Activated CD8-positive, alpha-beta memory T cell treated with anti-CD3 and anti-CD28 coated beads, Interleukin-2, amount 10 ng/mL, durations not matched to agents 7 days and 5 days (primary cell): ENCODE measurements around the gene NPAS3. TPM values are rescaled to one million over a fixed set of nuclear protein-coding genes. Genes with fewer than 3 reads are reported as not detected.
"Not testable (repeated sequence)": the region's sequence is repeated elsewhere in the genome, so short reads cannot be mapped to it uniquely, and the experiment has no call there.

Experiments used
- ATAC-seq: fragments of 150-1000 bp; cut with Tn5 transposase; one replicate; pipeline ENCODE4 v1.10.0; 2021; ENCODE audit warnings: moderate library complexity
- CTCF ChIA-PET: fragments of 350-600 bp; sonication (Branson Sonifier 250); formaldehyde crosslinking; loops from one replicate; lab custom pipeline; 2021; ENCODE audit warnings: antibody characterized with exemption; lab: Charles Lee
- DNase-seq: peaks from one replicate; pipeline ENCODE4 v3.0.0-alpha.2; 2020
- H3K27ac Mint-ChIP-seq: one replicate; pipeline ENCODE4 v1.8.0; 2021; ENCODE audit warnings: mild to moderate bottlenecking, mixed read lengths
- H3K27me3 Mint-ChIP-seq: one replicate; pipeline ENCODE4 v1.8.0; 2021; ENCODE audit warnings: mixed read lengths
- H3K36me3 Mint-ChIP-seq: one replicate; pipeline ENCODE4 v1.8.0; 2021; ENCODE audit warnings: mild to moderate bottlenecking, mixed read lengths
- H3K4me1 Mint-ChIP-seq: one replicate; pipeline ENCODE4 v1.8.0; 2021; ENCODE audit warnings: mixed read lengths
- H3K4me3 Mint-ChIP-seq: one replicate; pipeline ENCODE4 v1.8.0; 2021; ENCODE audit warnings: mild to moderate bottlenecking, moderate library complexity, mixed read lengths
- H3K9me3 Mint-ChIP-seq: one replicate; pipeline ENCODE4 v1.8.0; 2022; ENCODE audit warnings: low read depth, mixed read lengths
- total RNA-seq, 2 experiments: library from RNA; stranded (reverse); gene quantifications; one replicate each; pipeline ENCODE4 v1.2.3, GENCODE V29; 2021

Gene NPAS3
- total RNA-seq, 2 experiments from 2014 or later = not detected

DNA sequence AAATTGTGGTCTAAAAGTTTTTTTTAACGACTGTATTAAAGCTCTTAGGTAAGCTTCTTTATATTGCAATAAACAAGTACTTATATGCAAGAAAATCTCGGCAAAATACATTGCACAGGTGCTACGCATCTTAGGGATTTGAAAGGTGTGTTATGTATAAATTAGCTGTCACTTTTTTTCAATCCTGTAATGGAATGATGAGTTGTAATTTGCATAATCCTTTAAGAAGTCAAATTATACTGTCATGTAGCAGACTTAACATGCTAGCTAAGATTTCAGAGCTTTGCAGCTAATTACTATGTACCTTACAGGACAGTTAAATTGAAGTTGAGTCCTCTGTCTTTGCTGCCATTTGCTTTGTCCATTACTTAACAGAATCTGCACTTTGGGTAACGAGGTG is 117.5 kb downstream of the NPAS3 start:
- DNase-seq = no peak
- no peak overlapping the region for H3K27ac Mint-ChIP-seq
- peaks cover 2% of the 10 kb centered on the region for H3K9me3 Mint-ChIP-seq
- no peaks in the 10 kb centered on the region for H3K27me3 Mint-ChIP-seq
- CTCF ChIA-PET = no interaction called here
- no peaks in the 10 kb centered on the region for H3K4me1 Mint-ChIP-seq
- no peaks in the 10 kb centered on the region for H3K36me3 Mint-ChIP-seq
- no peak for ATAC-seq
- no peak overlapping the region for H3K4me3 Mint-ChIP-seq

DNA sequence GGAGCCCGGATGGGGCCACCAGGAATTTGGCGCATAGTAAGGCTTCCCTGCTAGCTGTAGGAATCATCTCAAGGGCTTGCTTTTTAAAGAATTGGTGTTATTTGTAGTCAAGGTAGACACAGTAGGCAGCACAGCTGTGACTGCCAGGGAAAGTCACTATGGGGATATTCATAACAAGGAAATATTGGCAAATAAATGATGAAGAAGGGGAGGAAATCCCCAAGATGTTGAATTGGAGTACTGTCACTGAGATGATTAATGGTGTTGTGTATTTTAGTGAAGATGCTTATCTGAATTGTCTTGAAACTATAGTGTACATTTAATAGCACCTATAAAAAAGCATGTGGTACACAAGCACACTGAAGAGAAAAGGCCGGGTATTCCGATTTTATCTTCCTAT is 118.9 kb downstream of the NPAS3 start:
- H3K27me3 Mint-ChIP-seq = no peaks in the 10 kb centered on the region
- no peaks in the 10 kb centered on the region for H3K36me3 Mint-ChIP-seq
- no peak for ATAC-seq
- no peak overlapping the region for H3K4me3 Mint-ChIP-seq
- DNase-seq = no peak
- no peaks in the 10 kb centered on the region for H3K4me1 Mint-ChIP-seq
- peaks cover 2% of the 10 kb centered on the region for H3K9me3 Mint-ChIP-seq
- no peak overlapping the region for H3K27ac Mint-ChIP-seq
- CTCF ChIA-PET = no interaction called here

DNA sequence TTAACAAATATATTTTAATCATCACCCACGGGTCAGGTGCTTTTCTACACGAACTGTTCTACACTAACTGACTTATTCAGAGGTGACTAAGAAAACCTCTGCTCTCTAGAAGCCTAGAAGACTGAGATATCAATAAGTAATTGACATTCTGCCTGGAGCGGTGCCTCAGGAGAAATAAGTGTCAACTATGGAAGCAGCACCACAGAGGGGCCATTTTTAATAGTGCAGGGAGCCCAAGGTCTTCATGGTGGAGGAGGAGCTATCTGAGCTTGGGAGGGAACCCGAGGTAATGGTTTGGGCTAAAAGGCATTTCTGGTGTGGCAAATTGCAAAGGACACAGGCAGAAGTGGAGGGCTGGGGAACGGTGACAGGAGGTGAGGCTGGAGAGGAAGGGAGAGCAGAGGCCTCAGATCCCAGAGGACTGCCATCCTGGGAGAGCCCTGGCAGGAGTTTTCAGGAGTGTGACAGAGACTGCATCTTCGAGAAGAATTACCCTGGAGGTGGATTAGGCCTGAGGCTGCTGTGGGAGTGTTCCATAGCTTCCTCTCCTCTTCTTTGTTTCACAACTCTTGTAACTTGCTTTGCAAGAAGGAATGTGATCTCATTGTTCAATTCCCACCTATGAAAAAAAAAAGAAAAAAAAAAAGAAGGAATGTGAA is 123.1 kb downstream of the NPAS3 start:
- CTCF ChIA-PET = no interaction called here
- Mint-ChIP-seq H3K27me3 (no peaks in the 10 kb centered on the region), H3K9me3 (peaks cover 2% of the 10 kb centered on the region), H3K4me1 (no peaks in the 10 kb centered on the region), H3K36me3 (no peaks in the 10 kb centered on the region), H3K27ac (no peak overlapping the region), H3K4me3 (no peak overlapping the region)
- DNase-seq = no peak
- ATAC-seq = no peak

DNA sequence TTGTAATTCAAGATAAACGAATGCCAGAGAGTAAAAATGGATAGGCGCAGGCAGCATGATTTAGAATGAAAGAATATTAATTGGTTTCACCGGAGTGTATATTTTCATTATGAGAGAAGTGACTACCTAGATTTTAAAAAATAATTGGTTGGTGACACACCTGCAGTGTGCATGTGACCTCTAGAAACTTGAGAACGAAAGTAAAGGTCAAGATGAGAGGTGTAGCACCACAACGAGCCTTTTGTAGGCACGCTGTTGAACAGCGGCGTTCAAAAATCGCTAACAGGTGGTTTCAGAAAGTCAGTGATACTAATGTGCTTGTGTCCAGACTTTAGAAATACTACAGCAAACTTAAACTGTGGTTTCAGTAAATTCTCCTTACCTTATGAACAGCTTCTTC is 123.8 kb downstream of the NPAS3 start:
- Mint-ChIP-seq H3K4me1 (no peaks in the 10 kb centered on the region), H3K9me3 (peaks cover 2% of the 10 kb centered on the region), H3K27me3 (no peaks in the 10 kb centered on the region), H3K27ac (no peak overlapping the region), H3K36me3 (no peaks in the 10 kb centered on the region), H3K4me3 (no peak overlapping the region)
- CTCF ChIA-PET = no interaction called here
- no peak for ATAC-seq
- DNase-seq = no peak

DNA sequence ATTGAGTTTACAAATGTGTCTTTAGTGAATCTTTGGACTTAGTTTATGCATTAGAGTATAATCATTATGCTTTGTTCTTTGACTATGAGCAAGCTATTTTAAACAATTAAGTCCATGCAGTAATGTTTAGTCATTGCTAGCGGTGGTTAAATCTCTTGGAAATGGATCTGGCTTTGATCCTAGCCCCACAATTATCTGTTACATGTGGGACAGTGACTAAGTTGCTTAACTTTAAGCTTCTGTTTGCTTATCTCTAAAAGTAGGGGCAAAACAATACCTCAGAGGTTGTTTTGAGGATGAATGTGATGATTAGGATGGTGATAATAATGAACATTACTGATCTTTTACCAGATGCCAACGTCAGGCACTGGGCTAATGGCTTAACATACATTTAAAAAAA is 124.2 kb downstream of the NPAS3 start:
- CTCF ChIA-PET = no interaction called here
- ATAC-seq (no peak), DNase-seq (no peak)
- H3K27me3 Mint-ChIP-seq = no peaks in the 10 kb centered on the region
- H3K9me3 Mint-ChIP-seq = peaks cover 2% of the 10 kb centered on the region
- no peaks in the 10 kb centered on the region for H3K36me3 Mint-ChIP-seq
- no peaks in the 10 kb centered on the region for H3K4me1 Mint-ChIP-seq
- no peak overlapping the region for H3K4me3 Mint-ChIP-seq
- H3K27ac Mint-ChIP-seq = no peak overlapping the region

DNA sequence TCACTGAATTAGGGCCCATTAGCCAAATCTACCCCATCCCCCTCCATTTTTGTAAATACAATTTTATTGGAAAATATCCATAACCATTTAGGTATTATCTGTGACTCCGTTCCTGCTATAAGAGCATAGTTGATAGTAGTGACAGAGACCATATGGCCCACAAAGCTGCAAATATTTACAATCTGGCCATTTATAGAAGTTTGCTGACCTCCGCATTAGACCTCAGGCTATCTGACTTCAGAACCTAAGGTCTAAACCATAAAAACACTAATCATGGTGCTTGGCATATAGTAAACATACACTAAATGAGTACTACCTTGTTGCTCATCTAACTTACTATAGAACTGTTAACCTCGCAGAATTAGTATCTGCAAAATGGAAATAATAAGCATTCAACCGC is 124.8 kb downstream of the NPAS3 start:
- DNase-seq = no peak
- H3K4me1 Mint-ChIP-seq = no peaks in the 10 kb centered on the region
- H3K9me3 Mint-ChIP-seq = peaks cover 7% of the 10 kb centered on the region
- no peaks in the 10 kb centered on the region for H3K36me3 Mint-ChIP-seq
- CTCF ChIA-PET = no interaction called here
- no peak for ATAC-seq
- H3K27me3 Mint-ChIP-seq = no peaks in the 10 kb centered on the region
- H3K27ac Mint-ChIP-seq = no peak overlapping the region
- H3K4me3 Mint-ChIP-seq = no peak overlapping the region

DNA sequence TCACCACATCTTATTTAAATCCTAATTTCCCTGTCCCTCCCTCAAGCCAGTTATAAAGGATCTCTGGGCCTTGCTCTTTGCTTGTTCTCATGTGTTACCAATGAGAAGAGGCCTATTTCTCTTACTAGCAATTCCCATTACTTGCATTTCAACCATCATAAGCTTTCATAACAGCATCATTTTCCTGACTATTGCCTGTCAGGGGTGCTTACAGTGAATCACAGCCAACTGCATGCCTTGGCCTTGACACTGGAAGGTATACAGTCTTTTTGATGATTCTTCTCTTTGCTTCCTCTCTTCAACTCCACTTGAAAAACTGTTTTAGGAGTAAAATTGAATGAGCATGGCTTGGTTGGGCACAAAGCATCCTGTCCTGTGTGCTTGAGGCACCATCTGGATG is 127.0 kb downstream of the NPAS3 start:
- Mint-ChIP-seq H3K4me1 (no peaks in the 10 kb centered on the region), H3K27ac (no peak overlapping the region), H3K36me3 (no peaks in the 10 kb centered on the region), H3K27me3 (no peaks in the 10 kb centered on the region), H3K4me3 (no peak overlapping the region), H3K9me3 (peaks cover 6% of the 10 kb centered on the region)
- ATAC-seq (no peak), DNase-seq (no peak)
- CTCF ChIA-PET = no interaction called here

DNA sequence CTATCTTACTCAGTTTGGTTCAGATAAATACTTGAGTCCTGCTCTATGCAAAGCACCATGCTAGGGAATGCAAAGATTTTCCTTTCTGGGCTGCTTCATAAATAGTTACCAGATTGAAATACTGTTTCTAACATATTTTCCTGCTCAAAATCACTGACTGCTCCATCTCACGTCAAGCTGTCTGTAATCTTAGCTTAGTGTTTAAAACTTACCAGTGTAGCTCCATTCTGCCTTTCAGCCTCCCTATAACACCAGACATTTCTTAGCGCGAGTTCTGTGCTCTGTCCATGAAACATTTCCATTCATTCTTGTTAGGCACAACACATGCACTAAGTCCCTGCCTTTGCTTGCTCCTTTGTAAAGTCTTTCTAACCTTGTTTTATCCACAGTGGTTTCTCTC is 129.4 kb downstream of the NPAS3 start:
- Mint-ChIP-seq H3K27me3 (no peaks in the 10 kb centered on the region), H3K4me1 (no peaks in the 10 kb centered on the region), H3K36me3 (no peaks in the 10 kb centered on the region), H3K4me3 (no peak overlapping the region), H3K9me3 (peaks cover 6% of the 10 kb centered on the region), H3K27ac (no peak overlapping the region)
- CTCF ChIA-PET = no interaction called here
- no peak for ATAC-seq
- DNase-seq = no peak

DNA sequence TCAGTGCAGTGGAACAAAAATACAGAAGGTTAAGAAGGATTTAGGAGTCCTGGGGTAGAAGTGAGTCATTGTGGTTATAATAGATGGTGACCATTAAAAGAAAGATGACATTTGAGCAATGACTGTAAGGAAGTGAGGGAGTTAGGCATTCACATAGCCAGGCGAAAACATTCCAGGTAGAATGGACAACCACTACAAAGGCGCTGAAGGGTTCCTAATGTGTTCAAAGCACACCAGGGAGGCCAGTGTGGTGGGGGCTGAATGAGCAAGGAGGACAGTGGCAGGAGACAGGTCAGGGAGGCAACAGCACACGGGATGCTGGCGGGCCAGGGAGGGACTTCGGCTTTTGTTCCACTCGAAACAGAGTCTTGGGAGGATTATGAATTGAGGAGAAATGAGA is 129.9 kb downstream of the NPAS3 start:
- H3K4me3 Mint-ChIP-seq = no peak overlapping the region
- CTCF ChIA-PET = no interaction called here
- H3K4me1 Mint-ChIP-seq = no peaks in the 10 kb centered on the region
- ATAC-seq (no peak), DNase-seq (no peak)
- H3K27ac Mint-ChIP-seq = no peak overlapping the region
- no peaks in the 10 kb centered on the region for H3K27me3 Mint-ChIP-seq
- H3K9me3 Mint-ChIP-seq = peaks cover 9% of the 10 kb centered on the region
- no peaks in the 10 kb centered on the region for H3K36me3 Mint-ChIP-seq

DNA sequence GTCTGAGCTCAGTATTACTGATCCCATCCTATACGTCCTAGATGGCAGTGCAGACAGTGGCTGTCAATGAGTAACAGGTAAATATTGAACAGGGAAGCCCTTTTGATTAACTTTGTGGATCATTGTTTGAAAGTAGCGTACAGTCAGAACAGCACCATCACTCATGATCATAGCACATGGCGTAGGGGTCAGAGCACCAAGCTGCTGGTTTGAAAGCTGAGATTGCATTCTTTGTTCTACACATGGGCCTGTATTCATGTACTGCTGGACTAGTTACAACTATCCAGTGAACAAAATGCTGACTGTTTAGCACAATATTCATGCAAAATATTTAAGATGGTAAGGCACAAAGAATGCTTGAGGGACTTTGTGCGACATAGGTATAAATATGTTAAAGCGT is 131.8 kb downstream of the NPAS3 start:
- Mint-ChIP-seq H3K4me1 (no peaks in the 10 kb centered on the region), H3K27me3 (no peaks in the 10 kb centered on the region), H3K4me3 (no peak overlapping the region), H3K27ac (no peak overlapping the region), H3K36me3 (no peaks in the 10 kb centered on the region), H3K9me3 (peaks cover 11% of the 10 kb centered on the region)
- CTCF ChIA-PET = no interaction called here
- ATAC-seq (no peak), DNase-seq (no peak)

DNA sequence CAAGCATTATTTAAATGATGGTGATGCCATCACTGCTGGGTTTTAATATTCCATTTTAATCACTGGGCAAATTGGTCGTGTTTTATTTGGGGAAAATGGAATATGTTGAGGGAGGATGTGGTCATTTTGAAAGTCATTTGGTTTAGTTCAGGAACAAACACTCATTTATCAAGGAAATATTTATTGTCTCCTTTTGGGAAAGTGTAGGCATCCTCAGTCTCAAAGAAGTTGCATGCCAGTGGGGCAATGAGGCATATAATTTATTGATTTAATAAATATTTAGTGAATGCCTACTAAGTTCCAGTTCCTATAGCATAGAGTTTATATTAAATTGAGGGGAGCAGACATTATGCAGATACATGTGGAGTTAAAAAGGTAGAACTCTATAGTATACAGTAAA is 134.3 kb downstream of the NPAS3 start:
- Mint-ChIP-seq H3K9me3 (peaks cover 15% of the 10 kb centered on the region), H3K36me3 (no peaks in the 10 kb centered on the region), H3K4me1 (no peaks in the 10 kb centered on the region), H3K4me3 (no peak overlapping the region), H3K27ac (no peak overlapping the region), H3K27me3 (no peaks in the 10 kb centered on the region)
- CTCF ChIA-PET = no interaction called here
- ATAC-seq (no peak), DNase-seq (no peak)

DNA sequence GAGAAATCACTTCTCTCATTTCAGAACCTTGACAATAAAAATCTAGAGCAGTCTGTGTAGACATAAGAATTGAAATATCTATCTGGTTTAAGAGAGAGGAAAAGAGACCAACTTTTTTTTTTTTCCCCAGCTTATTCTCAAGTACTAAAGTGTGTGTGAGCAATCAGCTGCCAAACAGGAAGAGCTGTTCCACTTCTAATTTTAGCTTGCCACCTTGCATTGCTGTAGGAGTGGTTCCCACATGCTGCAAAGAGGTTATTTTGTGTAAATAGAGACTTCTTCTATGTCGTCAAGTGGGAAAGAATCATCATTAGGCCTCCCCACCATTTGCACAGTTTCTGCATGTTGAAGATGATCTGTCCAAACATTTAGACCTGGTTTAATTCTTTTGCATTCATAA is 142.6 kb downstream of the NPAS3 start:
- Mint-ChIP-seq H3K4me1 (no peaks in the 10 kb centered on the region), H3K27me3 (no peaks in the 10 kb centered on the region), H3K9me3 (peaks cover 12% of the 10 kb centered on the region), H3K27ac (no peak overlapping the region), H3K36me3 (no peaks in the 10 kb centered on the region), H3K4me3 (no peak overlapping the region)
- DNase-seq (no peak), ATAC-seq (no peak)
- CTCF ChIA-PET = no interaction called here

DNA sequence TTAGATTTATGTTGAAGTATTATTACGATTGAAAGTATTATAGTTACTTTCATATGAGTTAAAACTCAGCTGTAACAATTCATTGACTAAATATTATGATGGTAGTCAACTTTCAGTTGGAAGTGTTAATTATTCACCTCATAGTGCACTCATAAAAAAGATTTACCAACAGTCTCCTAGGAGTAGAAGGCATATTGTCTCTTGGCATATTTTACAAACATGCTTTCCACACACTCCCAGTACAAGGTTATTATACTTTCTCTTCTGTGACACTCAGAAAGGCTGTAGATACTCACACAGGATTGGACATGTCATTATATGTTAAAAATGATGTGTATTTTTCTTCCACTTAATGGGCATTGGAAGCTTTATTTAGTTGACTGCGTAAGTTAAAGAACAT is 147.1 kb downstream of the NPAS3 start:
- Mint-ChIP-seq H3K4me3 (no peak overlapping the region), H3K27ac (no peak overlapping the region)
- CTCF ChIA-PET = no interaction called here

DNA sequence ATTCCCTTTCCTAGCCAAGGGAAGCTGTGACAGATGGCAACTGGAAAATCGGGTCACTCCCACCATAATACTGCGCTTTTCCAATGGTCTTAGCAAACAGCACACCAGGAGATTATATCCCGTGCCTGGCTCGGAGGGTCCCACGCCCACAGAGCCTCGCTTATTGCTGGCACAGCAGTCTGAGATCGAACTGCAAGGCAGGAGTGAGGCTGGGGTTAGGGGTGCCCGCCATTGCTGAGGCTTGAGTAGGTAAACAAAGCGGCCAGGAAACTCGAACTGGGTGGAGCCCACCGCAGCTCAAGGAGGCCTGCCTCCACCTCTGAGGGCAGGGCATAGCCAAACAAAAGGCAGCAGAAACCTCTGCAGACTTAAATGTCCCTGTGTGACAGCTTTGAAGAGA is 149.6 kb downstream of the NPAS3 start:
- H3K27me3 Mint-ChIP-seq, H3K9me3 Mint-ChIP-seq, DNase-seq, ATAC-seq, H3K36me3 Mint-ChIP-seq, H3K4me1 Mint-ChIP-seq, H3K27ac Mint-ChIP-seq, CTCF ChIA-PET, H3K4me3 Mint-ChIP-seq: not testable (repeated sequence)

More for the DNA sequence above, 147.1 kb downstream of the NPAS3 start:
- H3K27me3 Mint-ChIP-seq = no peaks in the 10 kb centered on the region
- no peaks in the 10 kb centered on the region for H3K36me3 Mint-ChIP-seq
- H3K4me1 Mint-ChIP-seq = no peaks in the 10 kb centered on the region
- DNase-seq = no peak
- no peak for ATAC-seq
- H3K9me3 Mint-ChIP-seq = peaks cover 7% of the 10 kb centered on the region

DNA sequence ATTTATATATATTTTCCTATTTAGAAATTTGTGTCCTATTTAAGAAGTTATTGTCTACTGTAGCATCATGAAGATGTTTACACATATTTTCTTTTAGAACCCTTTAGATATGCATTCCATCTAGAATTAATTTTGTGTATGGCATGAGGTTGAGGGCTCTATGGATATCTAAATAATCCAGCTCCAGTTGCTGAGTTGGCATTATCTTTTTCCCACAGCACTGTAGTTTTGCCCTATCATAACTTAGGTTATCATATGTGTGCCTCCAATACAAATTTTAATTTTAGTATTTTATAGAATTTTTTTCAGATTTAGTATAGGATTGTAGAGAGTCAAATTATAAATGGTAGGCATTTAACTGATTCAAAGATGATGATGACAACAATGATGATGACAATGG is 159.3 kb downstream of the NPAS3 start:
- ATAC-seq = no peak
- no peak for DNase-seq
- H3K27me3 Mint-ChIP-seq = no peaks in the 10 kb centered on the region
- no peak overlapping the region for H3K4me3 Mint-ChIP-seq
- H3K36me3 Mint-ChIP-seq = no peaks in the 10 kb centered on the region
- CTCF ChIA-PET = no interaction called here
- H3K4me1 Mint-ChIP-seq = no peaks in the 10 kb centered on the region
- H3K9me3 Mint-ChIP-seq = peaks cover 11% of the 10 kb centered on the region
- H3K27ac Mint-ChIP-seq = no peak overlapping the region
